ENCODE measurements around the gene TAF15. TPM values are rescaled to one million over a fixed set of nuclear protein-coding genes. Genes with fewer than 3 reads are reported as not detected.

TAF15 gene
- total and polyA plus RNA-seq, 4 donors = 88.5 to 138 (median 114) TPM

GRCh38 chr17:35821308-35821707 is 12.0 kb downstream of the TAF15 start:
- H3K4me1 ChIP-seq (ENCODE audit: control insufficient read depth in 5 of 5, insufficient read depth in 5 of 5, low read length in 5 of 5) = peaks cover 0 to 5% (median 2%) of the 10 kb centered on the region in 5 donors
- 90 to 96% methylated on average over 2 of the region's 2 CpGs for WGBS, 2 donors
- H3K9ac ChIP-seq (ENCODE audit: insufficient read depth in 1 of 2, low read length in 2 of 2) = no peak overlapping the region

GRCh38 chr17:35825206-35825605 is 15.9 kb downstream of the TAF15 start:
- 94 to 95% methylated on average over 1 of the region's 1 CpG for WGBS, 2 donors
- no peaks in the 10 kb centered on the region for H3K27me3 ChIP-seq (ENCODE audit: control insufficient read depth in 3 of 3, insufficient read depth in 3 of 3, low read length in 2 of 3)
- no peak for ATAC-seq (ENCODE audit: insufficient read depth, low FRiP score)
- no peaks in the 10 kb centered on the region for H3K4me1 ChIP-seq (ENCODE audit: control insufficient read depth in 5 of 5, insufficient read depth in 5 of 5, low read length in 5 of 5)
- no peak for TF ChIP-seq CTCF (IDR thresholded peaks at IDR 0.05; ENCODE audit: control extremely low read depth, extremely low read depth)
- H3K36me3 ChIP-seq (ENCODE audit: control insufficient read depth in 4 of 4, insufficient read depth in 4 of 4, low read length in 4 of 4) = peaks cover 8 to 40% (median 21%) of the 10 kb centered on the region in 4 donors
- H3K4me3 ChIP-seq = no peak overlapping the region
- H3K9me3 ChIP-seq (ENCODE audit: control insufficient read depth in 4 of 4, insufficient read depth in 3 of 4, low read length in 3 of 4) = no peaks in the 10 kb centered on the region
- no peak overlapping the region for H3K9ac ChIP-seq (ENCODE audit: insufficient read depth in 1 of 2, low read length in 2 of 2)
- no peak overlapping the region for H3K27ac ChIP-seq (ENCODE audit: low read depth in 1 of 2, low read length in 1 of 2)
- DNase-seq = no peak

More at GRCh38 chr17:35821308-35821707, 12.0 kb downstream of the TAF15 start:
- TF ChIP-seq CTCF (IDR thresholded peaks at IDR 0.05; ENCODE audit: control extremely low read depth, extremely low read depth) = no peak
- ATAC-seq (ENCODE audit: insufficient read depth, low FRiP score) (no peak), DNase-seq (no peak)
- Histone ChIP-seq H3K27ac (ENCODE audit: low read depth in 1 of 2, low read length in 1 of 2) (no peak overlapping the region), H3K27me3 (ENCODE audit: control insufficient read depth in 3 of 3, insufficient read depth in 3 of 3, low read length in 2 of 3) (no peaks in the 10 kb centered on the region), H3K4me3 (no peak overlapping the region), H3K36me3 (ENCODE audit: control insufficient read depth in 4 of 4, insufficient read depth in 4 of 4, low read length in 4 of 4) (peaks cover 6 to 43% (median 25%) of the 10 kb centered on the region in 4 donors), H3K9me3 (ENCODE audit: control insufficient read depth in 4 of 4, insufficient read depth in 3 of 4, low read length in 3 of 4) (no peaks in the 10 kb centered on the region)

GRCh38 chr17:35841101-35841500 is 31.8 kb downstream of the TAF15 start:
- Histone ChIP-seq H3K4me3 (no peak overlapping the region), H3K9me3 (ENCODE audit: control insufficient read depth in 4 of 4, insufficient read depth in 3 of 4, low read length in 3 of 4) (no peaks in the 10 kb centered on the region), H3K9ac (ENCODE audit: insufficient read depth in 1 of 2, low read length in 2 of 2) (no peak overlapping the region), H3K36me3 (ENCODE audit: control insufficient read depth in 4 of 4, insufficient read depth in 4 of 4, low read length in 4 of 4) (peaks cover 38 to 70% (median 50%) of the 10 kb centered on the region in 4 donors), H3K27me3 (ENCODE audit: control insufficient read depth in 3 of 3, insufficient read depth in 3 of 3, low read length in 2 of 3) (no peaks in the 10 kb centered on the region), H3K4me1 (ENCODE audit: control insufficient read depth in 5 of 5, insufficient read depth in 5 of 5, low read length in 5 of 5) (no peaks in the 10 kb centered on the region), H3K27ac (ENCODE audit: low read depth in 1 of 2, low read length in 1 of 2) (no peak overlapping the region)
- no peak for TF ChIP-seq CTCF (IDR thresholded peaks at IDR 0.05; ENCODE audit: control extremely low read depth, extremely low read depth)
- 93 to 98% methylated on average over 3 of the region's 3 CpGs for WGBS, 2 donors
- ATAC-seq (ENCODE audit: insufficient read depth, low FRiP score) (no peak), DNase-seq (no peak)

DNA sequence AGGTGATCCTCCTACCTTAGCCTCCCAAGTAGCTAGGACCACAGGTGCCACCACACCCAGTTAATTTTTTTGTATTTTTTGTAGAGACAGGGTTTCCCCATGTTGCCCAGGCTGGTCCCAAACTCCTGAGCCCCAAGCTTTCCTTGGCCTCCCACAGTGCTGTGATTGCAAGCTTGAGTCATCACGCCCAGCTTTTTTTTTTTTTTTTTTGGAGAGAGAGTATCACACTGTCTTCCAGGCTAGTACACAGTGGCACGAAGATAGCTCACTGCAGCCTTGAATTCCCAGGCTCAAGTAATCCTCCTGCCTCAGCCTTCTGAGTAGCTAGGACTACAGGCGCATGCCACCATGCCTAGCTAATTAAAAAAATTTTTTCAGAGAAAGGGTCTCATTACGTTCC is 32.2 kb downstream of the TAF15 start:
- DNase-seq = no peak
- no peak for TF ChIP-seq CTCF (IDR thresholded peaks at IDR 0.05; ENCODE audit: control extremely low read depth, extremely low read depth)

More for the DNA sequence above, 32.2 kb downstream of the TAF15 start:
- H3K9me3 ChIP-seq (ENCODE audit: control insufficient read depth in 4 of 4, insufficient read depth in 3 of 4, low read length in 3 of 4) = no peaks in the 10 kb centered on the region
- H3K4me1 ChIP-seq (ENCODE audit: control insufficient read depth in 5 of 5, insufficient read depth in 5 of 5, low read length in 5 of 5) = no peaks in the 10 kb centered on the region
- no peaks in the 10 kb centered on the region for H3K27me3 ChIP-seq (ENCODE audit: control insufficient read depth in 3 of 3, insufficient read depth in 3 of 3, low read length in 2 of 3)
- ATAC-seq (ENCODE audit: insufficient read depth, low FRiP score) = no peak
- H3K9ac ChIP-seq (ENCODE audit: insufficient read depth in 1 of 2, low read length in 2 of 2) = no peak overlapping the region
- 92 to 95% methylated on average over 4 of the region's 4 CpGs for WGBS, 2 donors
- H3K27ac ChIP-seq (ENCODE audit: low read depth in 1 of 2, low read length in 1 of 2) = no peak overlapping the region
- H3K36me3 ChIP-seq (ENCODE audit: control insufficient read depth in 4 of 4, insufficient read depth in 4 of 4, low read length in 4 of 4) = peaks cover 38 to 69% (median 53%) of the 10 kb centered on the region in 4 donors
- H3K4me3 ChIP-seq = no peak overlapping the region
